Activated T-helper 1 cell treated with anti-CD3 and anti-CD28 coated beads, Interleukin-12 subunit alpha, Interleukin-12 subunit beta, Interleukin-2, Interleukin-4 antibody, amounts not matched to agents 30 ng/mL and 10 ng/mL and 1 ng/mL, durations not matched to agents 14 hours and 24 hours and 36 hours (primary cell): Measurements from ENCODE around the gene PTPN7. TPM values are rescaled to one million over a fixed set of nuclear protein-coding genes. Genes with fewer than 3 reads are reported as not detected.
A peak's percentile ranks its signal among the peaks of the same experiment; 100 is the strongest.
"Not testable (repeated sequence)": the region's sequence is repeated elsewhere in the genome, so short reads cannot be mapped to it uniquely, and the experiment has no call there.

Experiments
- DNase-seq: peaks from one replicate; pipeline ENCODE4 v3.0.0; 2021; ENCODE audit warnings: low spot score
- H3K27ac Mint-ChIP-seq: one replicate; pipeline ENCODE4 v1.8.0; 2021; ENCODE audit warnings: mild to moderate bottlenecking, mixed read lengths
- H3K27me3 Mint-ChIP-seq: one replicate; pipeline ENCODE4 v1.8.0; 2022; ENCODE audit warnings: mild to moderate bottlenecking, moderate library complexity, mixed read lengths; ENCODE audit not compliant: insufficient read depth
- H3K36me3 Mint-ChIP-seq: one replicate; pipeline ENCODE4 v1.8.0; 2021; ENCODE audit warnings: low read depth, mixed read lengths
- H3K4me1 Mint-ChIP-seq: one replicate; pipeline ENCODE4 v1.8.0; 2021; ENCODE audit warnings: low read depth, mixed read lengths
- H3K4me3 Mint-ChIP-seq: one replicate; pipeline ENCODE4 v1.8.0; 2021; ENCODE audit warnings: mild to moderate bottlenecking, moderate library complexity, mixed read lengths
- H3K9me3 Mint-ChIP-seq: one replicate; pipeline ENCODE4 v1.8.0; 2021; ENCODE audit warnings: mixed read lengths
- intact Hi-C: fragments of 100-400 bp; cut with micrococcal nuclease; formaldehyde crosslinking; loops from one replicate; pipeline ENCODE4 v1.15.1; 2024
- total RNA-seq: library from RNA; stranded (reverse); gene quantifications from 2 replicates; pipeline ENCODE4 v1.2.3, GENCODE V29; 2022

PTPN7 gene
- total RNA-seq, 1 donor from 2014 or later, result 597 TPM

- Mint-ChIP-seq H3K27me3 (no peaks in the 10 kb centered on the region), H3K9me3 (no peaks in the 10 kb centered on the region), H3K36me3 (no peaks in the 10 kb centered on the region), H3K4me3 (no peak overlapping the region), H3K4me1 (peaks cover 49% of the 10 kb centered on the region), H3K27ac (no peak overlapping the region)
- intact Hi-C loops, result loop anchor here (10.0 kb wide), 3 partner anchors 827 to 1157 kb away; partner anchors contain the start of gene KIF21B
- DNase-seq, result no peak
Measured at GRCh38 chr1:202167708-202168415, 7.5 kb upstream of the PTPN7 start.

- H3K27me3 Mint-ChIP-seq, H3K36me3 Mint-ChIP-seq, H3K9me3 Mint-ChIP-seq, H3K27ac Mint-ChIP-seq, DNase-seq, H3K4me3 Mint-ChIP-seq: not testable (repeated sequence)
- peaks cover 57% of the 10 kb centered on the region for H3K4me1 Mint-ChIP-seq
- intact Hi-C loops, result loop anchor here (10.0 kb wide), 3 partner anchors 828 to 1158 kb away; partner anchors contain the start of gene KIF21B
Measured at GRCh38 chr1:202167054-202167453, 6.7 kb upstream of the PTPN7 start.

GRCh38 chr1:202165942-202166843 lies 5.8 kb upstream of the PTPN7 start:
- Mint-ChIP-seq H3K4me1 (peaks cover 65% of the 10 kb centered on the region), H3K4me3 (peak overlapping the region; percentile 81)
- intact Hi-C loops, result loop anchor here (10.0 kb wide), 3 partner anchors 829 to 1159 kb away; partner anchors contain the start of gene KIF21B

DNA sequence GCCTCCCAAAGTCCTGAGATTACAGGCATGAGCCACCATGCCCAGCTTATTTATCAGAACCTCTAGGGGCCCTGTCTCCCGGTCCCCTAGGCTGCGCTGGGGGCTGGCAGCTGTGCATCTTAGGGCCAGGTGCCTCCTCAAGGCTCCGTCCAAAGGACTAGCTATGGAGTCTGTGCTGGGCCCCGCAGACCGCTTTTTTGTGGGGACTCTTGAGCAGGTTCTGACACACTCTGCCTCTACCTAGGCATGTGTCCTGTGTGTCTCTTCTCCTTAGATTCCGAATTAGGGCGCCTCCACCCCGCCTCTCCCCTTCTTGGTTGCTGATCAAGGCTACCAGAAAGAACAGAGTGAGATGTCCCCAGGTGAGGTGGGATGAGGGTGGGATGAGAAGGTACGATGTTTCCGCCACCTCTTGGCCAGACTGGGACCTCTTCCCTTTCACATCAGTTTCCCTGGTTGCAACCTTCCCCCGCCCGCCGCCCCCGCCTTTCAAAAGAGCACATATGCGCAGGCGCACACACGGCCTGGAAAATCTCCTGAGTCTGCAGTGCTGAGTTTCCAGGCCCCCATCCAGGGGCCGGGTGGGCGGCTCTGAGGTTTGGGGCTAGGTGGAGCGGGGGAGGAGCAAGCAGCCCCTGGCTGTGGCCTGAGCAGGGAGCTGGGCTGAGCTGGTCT lies 5.0 kb upstream of the PTPN7 start:
- no peak for DNase-seq
- Mint-ChIP-seq H3K4me1 (peaks cover 66% of the 10 kb centered on the region), H3K36me3 (peaks cover under 1% of the 10 kb centered on the region), H3K27ac (peak overlapping the region; percentile 94), H3K27me3 (no peaks in the 10 kb centered on the region), H3K4me3 (peak overlapping the region; percentile 81), H3K9me3 (no peaks in the 10 kb centered on the region)
- intact Hi-C loops, result loop anchor here (10.0 kb wide), 3 partner anchors 829 to 1159 kb away; partner anchors contain the start of gene KIF21B

More at GRCh38 chr1:202165942-202166843, 5.8 kb upstream of the PTPN7 start:
- Mint-ChIP-seq H3K9me3 (no peaks in the 10 kb centered on the region), H3K27ac (peak overlapping the region; percentile 94), H3K36me3 (no peaks in the 10 kb centered on the region), H3K27me3 (no peaks in the 10 kb centered on the region)
- DNase-seq, result no peak

DNA sequence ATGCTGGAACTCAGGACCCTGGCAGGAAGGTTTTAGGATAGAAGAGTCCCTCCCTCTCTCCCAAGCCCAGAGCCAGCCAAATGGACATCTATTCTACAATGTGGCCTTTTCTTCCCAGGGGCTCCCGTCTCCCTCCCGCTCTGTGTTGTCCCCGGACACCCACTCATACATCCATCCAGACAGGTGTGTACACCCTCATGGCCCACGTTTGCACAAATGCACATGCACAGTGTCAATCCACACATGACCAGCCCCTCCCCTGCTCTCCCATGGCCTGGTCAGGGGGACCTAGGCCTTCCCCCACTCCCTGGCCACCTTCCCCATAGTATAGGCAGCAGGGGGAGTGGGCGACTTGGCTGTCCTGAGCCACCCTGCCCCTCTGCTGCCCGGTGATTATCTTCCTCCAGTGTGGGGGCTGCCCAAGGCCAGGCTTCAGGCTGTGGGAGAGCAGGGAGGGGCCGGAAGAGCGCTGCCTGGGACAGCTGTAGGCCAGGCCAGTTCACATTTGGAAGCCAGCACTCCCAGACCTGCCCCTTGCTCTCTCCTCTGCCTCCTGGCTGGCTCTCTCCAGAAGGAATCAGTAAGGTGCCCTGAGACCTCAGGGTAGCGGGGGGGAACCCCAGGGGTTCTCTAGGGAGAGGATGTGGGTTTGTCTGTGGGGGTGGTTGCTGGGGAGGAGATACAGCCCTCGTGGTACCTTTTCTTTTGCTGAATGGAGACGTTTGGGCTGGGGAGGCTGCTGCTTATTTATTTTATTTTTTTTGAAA lies 4.1 kb upstream of the PTPN7 start:
- Mint-ChIP-seq H3K36me3 (peaks cover 7% of the 10 kb centered on the region), H3K4me1 (peaks cover 63% of the 10 kb centered on the region), H3K9me3 (no peaks in the 10 kb centered on the region), H3K4me3 (peak overlapping the region; percentile 81), H3K27me3 (no peaks in the 10 kb centered on the region), H3K27ac (peak overlapping the region; percentile 94)
- DNase-seq, result peak; percentile 78
- intact Hi-C loops, result loop anchor here (5.0 to 10.0 kb wide), 4 partner anchors 643 to 1160 kb away; partner anchors contain the start of genes KDM5B and KIF21B

- H3K36me3 Mint-ChIP-seq, result peaks cover 16% of the 10 kb centered on the region
- no peak for DNase-seq
- H3K27me3 Mint-ChIP-seq, result no peaks in the 10 kb centered on the region
- peak overlapping the region; percentile 94 for H3K27ac Mint-ChIP-seq
- no peaks in the 10 kb centered on the region for H3K9me3 Mint-ChIP-seq
- intact Hi-C loops, result loop anchor here (5.0 to 10.0 kb wide), 4 partner anchors 644 to 1161 kb away; partner anchors contain the start of genes KDM5B and KIF21B
- H3K4me3 Mint-ChIP-seq, result peak overlapping the region; percentile 81
- H3K4me1 Mint-ChIP-seq, result peaks cover 67% of the 10 kb centered on the region
Measured at GRCh38 chr1:202163281-202164270, 3.2 kb upstream of the PTPN7 start.

DNA sequence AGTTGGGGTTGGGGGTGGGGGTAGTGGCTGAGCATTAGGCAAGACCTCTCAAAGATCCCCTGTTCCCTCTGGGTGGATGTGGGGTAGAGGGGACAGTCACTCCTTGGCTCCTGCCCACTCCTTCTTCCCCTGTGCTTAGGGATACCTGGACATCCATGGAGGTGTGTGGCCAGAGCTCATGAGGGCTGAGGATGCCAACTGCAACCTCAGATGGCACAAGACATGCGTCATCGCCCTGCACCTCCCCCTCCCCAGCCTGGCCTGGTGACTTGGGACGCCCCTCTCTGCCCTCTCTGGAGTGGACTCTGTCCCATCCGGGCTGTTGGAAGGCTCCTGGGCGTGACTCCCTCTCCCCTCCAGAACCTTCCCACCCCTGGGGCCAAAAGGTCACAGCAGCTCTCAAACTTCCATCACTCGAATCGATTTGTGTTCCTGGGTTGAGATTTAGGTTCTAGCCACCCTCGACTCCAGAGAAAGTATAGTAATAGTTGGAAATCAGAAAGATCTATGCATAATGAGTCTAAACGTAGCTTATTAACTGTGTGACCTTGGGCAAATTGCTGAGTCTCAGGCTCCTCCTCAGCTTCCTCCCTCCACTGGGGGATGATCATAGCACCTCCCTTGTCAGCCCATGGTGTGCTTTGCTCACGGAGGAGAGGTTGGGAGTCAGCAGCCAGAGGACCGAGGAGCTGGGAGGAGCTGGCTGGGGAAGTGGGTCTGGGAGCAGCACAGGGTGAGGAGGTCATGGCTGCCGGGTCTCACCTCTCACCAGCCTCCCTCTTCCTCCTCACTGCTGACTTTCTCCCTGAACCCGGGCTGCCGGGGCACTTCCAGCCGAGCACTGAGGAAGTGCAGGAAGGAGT lies 2.2 kb upstream of the PTPN7 start:
- Mint-ChIP-seq H3K27me3 (no peaks in the 10 kb centered on the region), H3K4me3 (peak overlapping the region; percentile 98), H3K9me3 (no peaks in the 10 kb centered on the region), H3K36me3 (peaks cover 25% of the 10 kb centered on the region), H3K27ac (peak overlapping the region; percentile 94), H3K4me1 (peaks cover 76% of the 10 kb centered on the region)
- no peak for DNase-seq
- intact Hi-C loops, result loop anchor here (5.0 to 10.0 kb wide), 4 partner anchors 645 to 1162 kb away; partner anchors contain the start of genes KDM5B and KIF21B

DNA sequence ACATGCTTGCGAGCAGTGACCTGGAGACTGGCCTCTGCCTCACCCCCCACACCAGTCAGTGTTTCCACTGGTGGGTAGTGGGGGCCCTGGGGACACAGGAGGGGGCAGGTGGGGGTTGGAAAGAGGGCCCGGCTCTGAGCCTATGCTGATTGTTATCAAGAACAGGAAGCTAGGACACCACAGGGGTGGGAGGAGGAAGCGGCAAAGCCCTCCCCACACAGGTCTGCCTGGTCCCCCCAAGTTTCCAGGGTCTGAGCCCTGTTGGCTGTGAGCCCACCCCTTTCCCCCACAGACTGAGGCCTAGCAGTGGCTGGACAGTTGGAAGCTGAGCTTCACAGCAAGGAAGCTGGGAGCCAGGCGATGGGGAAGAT lies 1.6 kb upstream of the PTPN7 start:
- intact Hi-C loops, result loop anchor here (5.0 to 10.0 kb wide), 4 partner anchors 645 to 1163 kb away; partner anchors contain the start of genes KDM5B and KIF21B
- Mint-ChIP-seq H3K36me3 (peaks cover 31% of the 10 kb centered on the region), H3K27me3 (no peaks in the 10 kb centered on the region), H3K27ac (peak overlapping the region; percentile 94), H3K4me3 (peak overlapping the region; percentile 98), H3K9me3 (no peaks in the 10 kb centered on the region), H3K4me1 (peaks cover 80% of the 10 kb centered on the region)
- peak; percentile 30 for DNase-seq

GRCh38 chr1:202161151-202162046 lies 997 bp upstream of the PTPN7 start:
- intact Hi-C loops, result loop anchor here (2.0 to 10.0 kb wide), 5 partner anchors 23 to 1163 kb away; partner anchors contain the start of genes KDM5B and KIF21B
- Mint-ChIP-seq H3K4me3 (peak overlapping the region; percentile 98), H3K27ac (peak overlapping the region; percentile 94), H3K27me3 (no peaks in the 10 kb centered on the region), H3K4me1 (peaks cover 77% of the 10 kb centered on the region), H3K36me3 (peaks cover 33% of the 10 kb centered on the region), H3K9me3 (no peaks in the 10 kb centered on the region)
- DNase-seq, result no peak
